WTC11 (cell line): Measurements from ENCODE around the gene SH3RF2. TPM values are rescaled to one million over a fixed set of nuclear protein-coding genes. Genes with fewer than 3 reads are reported as not detected.

Experiments used
- ATAC-seq: fragments of 200-7000 bp; cut with Tn5 transposase; 2 replicates; pipeline ENCODE4 v1.10.0; 2021; ENCODE audit warnings: mild to moderate bottlenecking, moderate library complexity
- CTCF ChIA-PET: fragments of 300-600 bp; sonication (Branson Sonifier 250); formaldehyde crosslinking; loops from one replicate; lab custom pipeline; 2021; ENCODE audit warnings: antibody characterized with exemption; lab: Charles Lee
- POLR2A ChIA-PET: fragments of 350-600 bp; sonication (Branson Sonifier 250); formaldehyde crosslinking; loops from one replicate; lab custom pipeline; 2021; ENCODE audit warnings: antibody characterized with exemption; lab: Charles Lee
- DNase-seq: peaks from one replicate; pipeline ENCODE4 v3.0.0; 2021; ENCODE audit warnings: low spot score
- H3K27ac Mint-ChIP-seq: 2 replicates; pipeline ENCODE4 v1.8.0; 2021; ENCODE audit warnings: mixed read lengths
- H3K27me3 Mint-ChIP-seq: 2 replicates; pipeline ENCODE4 v1.8.0; 2021; ENCODE audit warnings: low read depth, mild to moderate bottlenecking, moderate library complexity, mixed read lengths
- H3K36me3 Mint-ChIP-seq: 2 replicates; pipeline ENCODE4 v1.8.0; 2021; ENCODE audit warnings: mixed read lengths
- H3K4me1 Mint-ChIP-seq: 2 replicates; pipeline ENCODE4 v1.8.0; 2022; ENCODE audit warnings: mixed read lengths
- H3K4me3 Mint-ChIP-seq: 2 replicates; pipeline ENCODE4 v1.8.0; 2021; ENCODE audit warnings: mild to moderate bottlenecking, moderate library complexity, mixed read lengths
- H3K9me3 Mint-ChIP-seq: 2 replicates; pipeline ENCODE4 v1.8.0; 2021; ENCODE audit warnings: mixed read lengths
- ATF6 ChIP-seq: sonication (generic); formaldehyde crosslinking; IDR thresholded peaks from 2 replicates; pipeline ENCODE4 v1.8.1; 2023; ENCODE audit warnings: mild to moderate bottlenecking, missing genetic modification reagents
- CREB1 ChIP-seq: sonication (generic); formaldehyde crosslinking; IDR thresholded peaks from 2 replicates; pipeline ENCODE4 v1.8.0; 2023; ENCODE audit warnings: mild to moderate bottlenecking, missing genetic modification reagents
- CTCF ChIP-seq: fragments of 200-600 bp; IDR thresholded peaks from 2 replicates; pipeline ENCODE4 v1.8.0; 2022; ENCODE audit warnings: antibody characterized with exemption
- E2F1 ChIP-seq: sonication (generic); formaldehyde crosslinking; IDR thresholded peaks from 2 replicates; pipeline ENCODE4 v1.8.0; 2022; ENCODE audit warnings: mild to moderate bottlenecking, missing genetic modification reagents
- GRHL2 ChIP-seq: fragments of 250-450 bp; sonication (Bioruptor Pico); IDR thresholded peaks from 2 replicates; pipeline ENCODE4 v1.8.0; 2022; ENCODE audit warnings: mild to moderate bottlenecking, moderate library complexity; ENCODE audit not compliant: insufficient replicate concordance, severe bottlenecking
- GTF2I ChIP-seq: fragments of 250-450 bp; sonication (Bioruptor Pico); conservative IDR thresholded peaks from 2 replicates; pipeline ENCODE4 v1.4.0; 2021; ENCODE audit warnings: mild to moderate bottlenecking
- HMGA2 ChIP-seq: fragments of 250-450 bp; sonication (Bioruptor Pico); IDR thresholded peaks from 2 replicates; pipeline ENCODE4 v1.4.0; 2021; ENCODE audit warnings: mild to moderate bottlenecking, moderate library complexity
- HMGXB4 ChIP-seq: sonication (generic); formaldehyde crosslinking; IDR thresholded peaks from 2 replicates; pipeline ENCODE4 v1.8.1; 2023; ENCODE audit warnings: mild to moderate bottlenecking, moderate library complexity, missing genetic modification reagents
- KAT7 ChIP-seq: sonication (generic); formaldehyde crosslinking; IDR thresholded peaks from 2 replicates; pipeline ENCODE4 v1.8.1; 2023; ENCODE audit warnings: missing genetic modification reagents, mild to moderate bottlenecking, borderline replicate concordance
- NR1H2 ChIP-seq: sonication (generic); formaldehyde crosslinking; IDR thresholded peaks from 2 replicates; pipeline ENCODE4 v1.9.0; 2021; ENCODE audit warnings: mild to moderate bottlenecking, moderate library complexity, missing genetic modification reagents
- RELA ChIP-seq: sonication (generic); formaldehyde crosslinking; IDR thresholded peaks from 2 replicates; pipeline ENCODE4 v1.8.1; 2022; ENCODE audit warnings: missing genetic modification reagents, mild to moderate bottlenecking, borderline replicate concordance
- SMAD3 ChIP-seq: sonication (generic); formaldehyde crosslinking; IDR thresholded peaks from 2 replicates; pipeline ENCODE4 v1.8.0; 2022; ENCODE audit warnings: missing genetic modification reagents, mild to moderate bottlenecking, borderline replicate concordance
- SMAD4 ChIP-seq: sonication (generic); formaldehyde crosslinking; IDR thresholded peaks from 2 replicates; pipeline ENCODE4 v1.8.0; 2022; ENCODE audit warnings: mild to moderate bottlenecking, missing genetic modification reagents
- ZNF416 ChIP-seq: fragments of 250-450 bp; sonication (Bioruptor Pico); IDR thresholded peaks from 2 replicates; pipeline ENCODE4 v1.9.0; 2021; ENCODE audit warnings: mild to moderate bottlenecking, inconsistent platforms
- total RNA-seq: library from RNA; stranded (reverse); gene quantifications from 3 replicates; pipeline ENCODE4 v1.2.3, GENCODE V29; 2021
- TF ChIP-seq, protein P1 (sequence below): fragments of 250-450 bp; sonication (Bioruptor Pico); IDR thresholded peaks from 2 replicates; pipeline ENCODE4 v1.9.0; 2021; ENCODE audit warnings: mild to moderate bottlenecking, borderline replicate concordance
- TF ChIP-seq, protein P2 (sequence below): sonication (generic); formaldehyde crosslinking; IDR thresholded peaks from 2 replicates; pipeline ENCODE4 v1.8.1; 2023; ENCODE audit warnings: mild to moderate bottlenecking, missing genetic modification reagents, moderate library complexity
- TF ChIP-seq, protein P3 (sequence below): sonication (generic); formaldehyde crosslinking; IDR thresholded peaks from 2 replicates; pipeline ENCODE4 v1.8.1; 2022; ENCODE audit warnings: mild to moderate bottlenecking, moderate library complexity, missing genetic modification reagents
- TF ChIP-seq, protein P4 (sequence below): sonication (generic); formaldehyde crosslinking; IDR thresholded peaks from 2 replicates; pipeline ENCODE4 v1.8.0; 2022; ENCODE audit warnings: missing genetic modification reagents

The SH3RF2 gene
- total RNA-seq, 1 experiment from 2014 or later = 0.83 TPM

DNA sequence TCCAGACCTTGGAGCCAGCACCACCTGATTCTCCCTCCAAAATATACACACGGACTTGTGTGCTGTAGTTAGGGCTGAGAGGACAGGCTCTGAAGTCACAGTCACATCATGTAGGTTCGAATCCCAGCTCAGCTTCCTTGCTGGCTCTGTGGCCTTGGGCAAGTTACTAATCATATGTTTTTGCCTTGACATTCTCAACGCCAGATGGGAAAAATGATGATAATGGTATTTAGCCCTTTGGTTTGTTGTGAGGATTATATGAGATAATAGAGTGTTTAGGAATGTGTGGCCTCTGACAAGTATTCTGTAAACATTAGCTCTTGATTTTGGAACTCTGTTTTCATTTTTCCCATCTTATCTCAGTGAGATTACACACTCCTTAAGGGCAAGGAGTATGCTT, 96.5 kb downstream of the SH3RF2 start:
- no peaks in the 10 kb centered on the region for H3K9me3 Mint-ChIP-seq
- peaks cover 12% of the 10 kb centered on the region for H3K4me1 Mint-ChIP-seq
- TF ChIP-seq CREB1 (CRISPR knock-in tag) (no peak), SMAD3 (CRISPR knock-in tag) (no peak), ZNF416 (CRISPR knock-in tag) (no peak), E2F1 (no peak), ATF6 (CRISPR knock-in tag) (no peak), HMGXB4 (CRISPR knock-in tag) (no peak), RELA (CRISPR knock-in tag) (no peak), GTF2I (CRISPR knock-in tag) (no peak), SMAD4 (CRISPR knock-in tag) (no peak), HMGA2 (CRISPR knock-in tag) (no peak), NR1H2 (CRISPR knock-in tag) (no peak)
- TF ChIP-seq, protein P1, sequence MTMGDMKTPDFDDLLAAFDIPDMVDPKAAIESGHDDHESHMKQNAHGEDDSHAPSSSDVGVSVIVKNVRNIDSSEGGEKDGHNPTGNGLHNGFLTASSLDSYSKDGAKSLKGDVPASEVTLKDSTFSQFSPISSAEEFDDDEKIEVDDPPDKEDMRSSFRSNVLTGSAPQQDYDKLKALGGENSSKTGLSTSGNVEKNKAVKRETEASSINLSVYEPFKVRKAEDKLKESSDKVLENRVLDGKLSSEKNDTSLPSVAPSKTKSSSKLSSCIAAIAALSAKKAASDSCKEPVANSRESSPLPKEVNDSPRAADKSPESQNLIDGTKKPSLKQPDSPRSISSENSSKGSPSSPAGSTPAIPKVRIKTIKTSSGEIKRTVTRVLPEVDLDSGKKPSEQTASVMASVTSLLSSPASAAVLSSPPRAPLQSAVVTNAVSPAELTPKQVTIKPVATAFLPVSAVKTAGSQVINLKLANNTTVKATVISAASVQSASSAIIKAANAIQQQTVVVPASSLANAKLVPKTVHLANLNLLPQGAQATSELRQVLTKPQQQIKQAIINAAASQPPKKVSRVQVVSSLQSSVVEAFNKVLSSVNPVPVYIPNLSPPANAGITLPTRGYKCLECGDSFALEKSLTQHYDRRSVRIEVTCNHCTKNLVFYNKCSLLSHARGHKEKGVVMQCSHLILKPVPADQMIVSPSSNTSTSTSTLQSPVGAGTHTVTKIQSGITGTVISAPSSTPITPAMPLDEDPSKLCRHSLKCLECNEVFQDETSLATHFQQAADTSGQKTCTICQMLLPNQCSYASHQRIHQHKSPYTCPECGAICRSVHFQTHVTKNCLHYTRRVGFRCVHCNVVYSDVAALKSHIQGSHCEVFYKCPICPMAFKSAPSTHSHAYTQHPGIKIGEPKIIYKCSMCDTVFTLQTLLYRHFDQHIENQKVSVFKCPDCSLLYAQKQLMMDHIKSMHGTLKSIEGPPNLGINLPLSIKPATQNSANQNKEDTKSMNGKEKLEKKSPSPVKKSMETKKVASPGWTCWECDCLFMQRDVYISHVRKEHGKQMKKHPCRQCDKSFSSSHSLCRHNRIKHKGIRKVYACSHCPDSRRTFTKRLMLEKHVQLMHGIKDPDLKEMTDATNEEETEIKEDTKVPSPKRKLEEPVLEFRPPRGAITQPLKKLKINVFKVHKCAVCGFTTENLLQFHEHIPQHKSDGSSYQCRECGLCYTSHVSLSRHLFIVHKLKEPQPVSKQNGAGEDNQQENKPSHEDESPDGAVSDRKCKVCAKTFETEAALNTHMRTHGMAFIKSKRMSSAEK = no peak
- TF ChIP-seq, protein P2, sequence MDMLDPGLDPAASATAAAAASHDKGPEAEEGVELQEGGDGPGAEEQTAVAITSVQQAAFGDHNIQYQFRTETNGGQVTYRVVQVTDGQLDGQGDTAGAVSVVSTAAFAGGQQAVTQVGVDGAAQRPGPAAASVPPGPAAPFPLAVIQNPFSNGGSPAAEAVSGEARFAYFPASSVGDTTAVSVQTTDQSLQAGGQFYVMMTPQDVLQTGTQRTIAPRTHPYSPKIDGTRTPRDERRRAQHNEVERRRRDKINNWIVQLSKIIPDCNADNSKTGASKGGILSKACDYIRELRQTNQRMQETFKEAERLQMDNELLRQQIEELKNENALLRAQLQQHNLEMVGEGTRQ (CRISPR knock-in tag) = no peak
- TF ChIP-seq, all 79 proteins: peak for 0
- Mint-ChIP-seq H3K36me3 (no peaks in the 10 kb centered on the region), H3K27me3 (no peaks in the 10 kb centered on the region; the same call in 1 of the 2 replicates), H3K4me3 (no peak overlapping the region), H3K27ac (no peak overlapping the region; the same call in 1 of the 2 replicates)
- ChIA-PET CTCF (interaction anchor here (0.6 to 2.3 kb wide), 3 partner anchors 8 to 421 kb away, joined by 4 to 12 read pairs (median 4); no protein-coding TSS in a partner anchor), POLR2A (no interaction called here)
- no peak for DNase-seq
- ATAC-seq = no peak

GRCh38 chr5:146034127-146034526, 97.7 kb downstream of the SH3RF2 start:
- POLR2A ChIA-PET = no interaction called here
- no peak for TF ChIP-seq GRHL2 (CRISPR knock-in tag)
- TF ChIP-seq CTCF = no peak
- TF ChIP-seq, protein P3, sequence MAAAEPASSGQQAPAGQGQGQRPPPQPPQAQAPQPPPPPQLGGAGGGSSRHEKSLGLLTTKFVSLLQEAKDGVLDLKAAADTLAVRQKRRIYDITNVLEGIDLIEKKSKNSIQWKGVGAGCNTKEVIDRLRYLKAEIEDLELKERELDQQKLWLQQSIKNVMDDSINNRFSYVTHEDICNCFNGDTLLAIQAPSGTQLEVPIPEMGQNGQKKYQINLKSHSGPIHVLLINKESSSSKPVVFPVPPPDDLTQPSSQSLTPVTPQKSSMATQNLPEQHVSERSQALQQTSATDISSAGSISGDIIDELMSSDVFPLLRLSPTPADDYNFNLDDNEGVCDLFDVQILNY (CRISPR knock-in tag) = no peak
- TF ChIP-seq, protein P4, sequence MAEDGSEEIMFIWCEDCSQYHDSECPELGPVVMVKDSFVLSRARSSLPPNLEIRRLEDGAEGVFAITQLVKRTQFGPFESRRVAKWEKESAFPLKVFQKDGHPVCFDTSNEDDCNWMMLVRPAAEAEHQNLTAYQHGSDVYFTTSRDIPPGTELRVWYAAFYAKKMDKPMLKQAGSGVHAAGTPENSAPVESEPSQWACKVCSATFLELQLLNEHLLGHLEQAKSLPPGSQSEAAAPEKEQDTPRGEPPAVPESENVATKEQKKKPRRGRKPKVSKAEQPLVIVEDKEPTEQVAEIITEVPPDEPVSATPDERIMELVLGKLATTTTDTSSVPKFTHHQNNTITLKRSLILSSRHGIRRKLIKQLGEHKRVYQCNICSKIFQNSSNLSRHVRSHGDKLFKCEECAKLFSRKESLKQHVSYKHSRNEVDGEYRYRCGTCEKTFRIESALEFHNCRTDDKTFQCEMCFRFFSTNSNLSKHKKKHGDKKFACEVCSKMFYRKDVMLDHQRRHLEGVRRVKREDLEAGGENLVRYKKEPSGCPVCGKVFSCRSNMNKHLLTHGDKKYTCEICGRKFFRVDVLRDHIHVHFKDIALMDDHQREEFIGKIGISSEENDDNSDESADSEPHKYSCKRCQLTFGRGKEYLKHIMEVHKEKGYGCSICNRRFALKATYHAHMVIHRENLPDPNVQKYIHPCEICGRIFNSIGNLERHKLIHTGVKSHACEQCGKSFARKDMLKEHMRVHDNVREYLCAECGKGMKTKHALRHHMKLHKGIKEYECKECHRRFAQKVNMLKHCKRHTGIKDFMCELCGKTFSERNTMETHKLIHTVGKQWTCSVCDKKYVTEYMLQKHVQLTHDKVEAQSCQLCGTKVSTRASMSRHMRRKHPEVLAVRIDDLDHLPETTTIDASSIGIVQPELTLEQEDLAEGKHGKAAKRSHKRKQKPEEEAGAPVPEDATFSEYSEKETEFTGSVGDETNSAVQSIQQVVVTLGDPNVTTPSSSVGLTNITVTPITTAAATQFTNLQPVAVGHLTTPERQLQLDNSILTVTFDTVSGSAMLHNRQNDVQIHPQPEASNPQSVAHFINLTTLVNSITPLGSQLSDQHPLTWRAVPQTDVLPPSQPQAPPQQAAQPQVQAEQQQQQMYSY = no peak
- no peak for TF ChIP-seq KAT7

More at GRCh38 chr5:146034127-146034526, 97.7 kb downstream of the SH3RF2 start:
- Mint-ChIP-seq H3K36me3 (no peaks in the 10 kb centered on the region), H3K9me3 (no peaks in the 10 kb centered on the region), H3K4me3 (no peak overlapping the region), H3K4me1 (peaks cover under 1% of the 10 kb centered on the region), H3K27ac (no peak overlapping the region), H3K27me3 (no peaks in the 10 kb centered on the region; the same call in 1 of the 2 replicates)
- peak; percentile 95 for ATAC-seq
- CTCF ChIA-PET = interaction anchor here (0.8 to 1.1 kb wide), 7 partner anchors 9 to 146 kb away, joined by 3 to 7 read pairs (median 4); no protein-coding TSS in a partner anchor
- DNase-seq = no peak
